Colonic mucosa (tissue), 4 donors: ENCODE data around the gene ZNF813. TPM values are rescaled to one million over a fixed set of nuclear protein-coding genes. Genes with fewer than 3 reads are reported as not detected.

Experiments used
- DNase-seq: peaks from one replicate; pipeline ENCODE4 v3.0.0-alpha.2; 2020
- H3K27ac ChIP-seq: fragments of 200-600 bp; one replicate; pipeline ENCODE4 v1.8.0; 2021
- H3K27me3 ChIP-seq: fragments of 200-600 bp; one replicate; pipeline ENCODE4 v1.8.0; 2021
- H3K36me3 ChIP-seq: fragments of 200-600 bp; one replicate; pipeline ENCODE4 v1.8.0; 2021
- H3K4me1 ChIP-seq: fragments of 200-600 bp; one replicate; pipeline ENCODE4 v1.8.0; 2021; ENCODE audit warnings: mild to moderate bottlenecking
- H3K4me3 ChIP-seq: fragments of 200-600 bp; one replicate; pipeline ENCODE4 v1.8.0; 2021
- H3K9ac ChIP-seq, 2 donors: one replicate each; pipeline ENCODE4 v1.7.0; 2013; ENCODE audit warnings: control low read depth in 2 of 2, low read depth in 2 of 2, low read length in 2 of 2
- H3K9me3 ChIP-seq: fragments of 200-600 bp; one replicate; pipeline ENCODE4 v1.8.0; 2021
- CTCF ChIP-seq: fragments of 200-600 bp; IDR thresholded peaks from one replicate; pipeline ENCODE4 v1.8.0; 2022; ENCODE audit warnings: antibody characterized with exemption, mild to moderate bottlenecking
- intact Hi-C: fragments of 100-400 bp; cut with DNase I; formaldehyde crosslinking; loops from one replicate; pipeline ENCODE4 v1.14.1; 2022
- total RNA-seq, 2 donors: library from RNA; stranded (reverse); fragmentation: NEBNext Ultra II Directional in 1 of 2; extraction: Animal tissue kit (Norgen Biotek cat#: 25700) in 1 of 2; gene quantifications; one replicate each; pipeline ENCODE4 v1.2.1, GENCODE V29; 2021
- donor health status: healthy.
- donor health status: DM: no; HTN: no; CAD: no.
- donor health status: DM: no; HTN: no; CAD: no.

Gene ZNF813
- total RNA-seq, 2 donors from 2014 or later = 3.6 to 4.9 TPM

GRCh38 chr19:53545271-53546065 lies 77.9 kb downstream of the ZNF813 start:
- intact Hi-C loops = no loop called here
- no peak overlapping the region for H3K4me3 ChIP-seq
- no peaks in the 10 kb centered on the region for H3K27me3 ChIP-seq
- no peak for TF ChIP-seq CTCF
- no peak for DNase-seq
- no peak overlapping the region for H3K27ac ChIP-seq
- no peak overlapping the region for H3K9ac ChIP-seq
- no peaks in the 10 kb centered on the region for H3K9me3 ChIP-seq
- H3K36me3 ChIP-seq = no peaks in the 10 kb centered on the region
- no peaks in the 10 kb centered on the region for H3K4me1 ChIP-seq

Other genes with a start within 250 kb of the ZNF813 start
- gene ZNF677, start 212.9 kb upstream of the ZNF813 start, total RNA-seq = 1 to 10 TPM; 5.8 to 7.1 TPM
- gene VN1R2, start 209.4 kb upstream of the ZNF813 start, total RNA-seq = not detected
- not detected for gene VN1R4, start 200.0 kb upstream of the ZNF813 start, total RNA-seq
- gene ZNF845, start 134.0 kb upstream of the ZNF813 start, total RNA-seq = 1 to 10 TPM; 7.7 to 7.9 TPM
- gene ZNF525, start 102.0 kb upstream of the ZNF813 start, total RNA-seq = 10 to 100 TPM in 1 of 2 donors, 1 to 10 TPM in 1; 9.4 to 13.9 TPM
- gene ZNF765, start 72.6 kb upstream of the ZNF813 start, total RNA-seq = 10 to 100 TPM in 1 of 2 donors, 1 to 10 TPM in 1; 8.2 to 10.7 TPM
- gene ZNF761, start 35.7 kb upstream of the ZNF813 start, total RNA-seq = 10 to 100 TPM in 1 of 2 donors, 1 to 10 TPM in 1; 5.6 to 10.1 TPM
- gene ZNF331, start 70.4 kb downstream of the ZNF813 start, total RNA-seq = 1 to 10 TPM; 4.3 to 7.8 TPM
- gene DPRX, start 164.3 kb downstream of the ZNF813 start, total RNA-seq = not detected